Measurements from ENCODE around the gene EMP3.

DNA sequence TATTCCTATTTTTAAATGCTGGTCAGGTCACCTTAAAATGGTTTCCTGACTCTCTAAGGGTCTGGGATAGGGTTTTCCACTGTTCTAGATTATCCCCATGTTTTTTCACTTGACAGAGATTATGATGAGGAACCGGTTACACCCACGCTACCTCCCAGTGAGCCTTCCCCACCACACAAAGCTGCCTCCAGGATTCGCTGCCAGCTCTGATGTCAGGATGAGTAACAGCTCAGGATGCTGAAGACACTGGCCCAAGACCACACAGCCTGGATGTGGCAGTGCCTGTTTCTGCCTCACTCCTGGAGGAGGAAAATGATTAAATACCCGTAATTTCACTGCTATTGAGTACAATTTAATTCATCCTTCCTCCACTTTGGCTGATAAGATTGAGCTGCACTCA is 32.6 kb upstream of the EMP3 start:
- TF ChIP-seq, protein P1, sequence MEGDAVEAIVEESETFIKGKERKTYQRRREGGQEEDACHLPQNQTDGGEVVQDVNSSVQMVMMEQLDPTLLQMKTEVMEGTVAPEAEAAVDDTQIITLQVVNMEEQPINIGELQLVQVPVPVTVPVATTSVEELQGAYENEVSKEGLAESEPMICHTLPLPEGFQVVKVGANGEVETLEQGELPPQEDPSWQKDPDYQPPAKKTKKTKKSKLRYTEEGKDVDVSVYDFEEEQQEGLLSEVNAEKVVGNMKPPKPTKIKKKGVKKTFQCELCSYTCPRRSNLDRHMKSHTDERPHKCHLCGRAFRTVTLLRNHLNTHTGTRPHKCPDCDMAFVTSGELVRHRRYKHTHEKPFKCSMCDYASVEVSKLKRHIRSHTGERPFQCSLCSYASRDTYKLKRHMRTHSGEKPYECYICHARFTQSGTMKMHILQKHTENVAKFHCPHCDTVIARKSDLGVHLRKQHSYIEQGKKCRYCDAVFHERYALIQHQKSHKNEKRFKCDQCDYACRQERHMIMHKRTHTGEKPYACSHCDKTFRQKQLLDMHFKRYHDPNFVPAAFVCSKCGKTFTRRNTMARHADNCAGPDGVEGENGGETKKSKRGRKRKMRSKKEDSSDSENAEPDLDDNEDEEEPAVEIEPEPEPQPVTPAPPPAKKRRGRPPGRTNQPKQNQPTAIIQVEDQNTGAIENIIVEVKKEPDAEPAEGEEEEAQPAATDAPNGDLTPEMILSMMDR (conservative IDR thresholded peaks at IDR 0.05; ENCODE audit: low read length): no peak
- no peak for TF ChIP-seq EZH2phosphoT487 (IDR thresholded peaks at IDR 0.05; ENCODE audit: borderline replicate concordance, low read depth, low read length)
